Measurements from ENCODE around the gene CHP2.

- TF ChIP-seq, protein P1, sequence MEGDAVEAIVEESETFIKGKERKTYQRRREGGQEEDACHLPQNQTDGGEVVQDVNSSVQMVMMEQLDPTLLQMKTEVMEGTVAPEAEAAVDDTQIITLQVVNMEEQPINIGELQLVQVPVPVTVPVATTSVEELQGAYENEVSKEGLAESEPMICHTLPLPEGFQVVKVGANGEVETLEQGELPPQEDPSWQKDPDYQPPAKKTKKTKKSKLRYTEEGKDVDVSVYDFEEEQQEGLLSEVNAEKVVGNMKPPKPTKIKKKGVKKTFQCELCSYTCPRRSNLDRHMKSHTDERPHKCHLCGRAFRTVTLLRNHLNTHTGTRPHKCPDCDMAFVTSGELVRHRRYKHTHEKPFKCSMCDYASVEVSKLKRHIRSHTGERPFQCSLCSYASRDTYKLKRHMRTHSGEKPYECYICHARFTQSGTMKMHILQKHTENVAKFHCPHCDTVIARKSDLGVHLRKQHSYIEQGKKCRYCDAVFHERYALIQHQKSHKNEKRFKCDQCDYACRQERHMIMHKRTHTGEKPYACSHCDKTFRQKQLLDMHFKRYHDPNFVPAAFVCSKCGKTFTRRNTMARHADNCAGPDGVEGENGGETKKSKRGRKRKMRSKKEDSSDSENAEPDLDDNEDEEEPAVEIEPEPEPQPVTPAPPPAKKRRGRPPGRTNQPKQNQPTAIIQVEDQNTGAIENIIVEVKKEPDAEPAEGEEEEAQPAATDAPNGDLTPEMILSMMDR (IDR thresholded peaks at IDR 0.05): no peak
- TF ChIP-seq EZH2 (IDR thresholded peaks at IDR 0.05; ENCODE audit: borderline replicate concordance, insufficient read depth, low read depth, low read length, poor library complexity, severe bottlenecking): no peak
Observed at GRCh38 chr16:23741675-23742303, 13.0 kb upstream of the CHP2 start.

Measured in B cell (primary cell).